ENCODE results near the gene RIOK1.

GRCh38 chr6:7401075-7401474, 11.5 kb downstream of the RIOK1 start:
- TF ChIP-seq EZH2 (IDR thresholded peaks at IDR 0.05) = no peak
- TF ChIP-seq POLR2AphosphoS5 (IDR thresholded peaks at IDR 0.05; ENCODE audit: borderline replicate concordance, low read depth, low read length) = no peak
